Adrenal gland (tissue), 5 donors: ENCODE results near the gene PSMD8.

Experiments
- POLR2A ChIP-seq, 2 donors: fragments of 450-650 bp; IDR thresholded peaks; one replicate each; pipeline ENCODE4 v1.6.1; 2017; ENCODE audit warnings: antibody characterized with exemption in 2 of 2, mild to moderate bottlenecking in 2 of 2, moderate library complexity in 1 of 2
- TF ChIP-seq, protein P1 (sequence below), 6 experiments: fragments of 450-650 bp in 4 of 6; fragments of 200-600 bp in 2 of 6; sonication (generic) in 1 of 6; IDR thresholded peaks; 1 replicate in 5 of 6; 2 replicates in 1 of 6; pipeline versions ENCODE4 v1.5.1 to v1.8.0; 2016 to 2021; ENCODE audit warnings: antibody characterized with exemption in 6 of 6, mild to moderate bottlenecking in 2 of 6, moderate library complexity in 1 of 6
- donor health status: DM: no; HTN: no; CAD: no.

DNA sequence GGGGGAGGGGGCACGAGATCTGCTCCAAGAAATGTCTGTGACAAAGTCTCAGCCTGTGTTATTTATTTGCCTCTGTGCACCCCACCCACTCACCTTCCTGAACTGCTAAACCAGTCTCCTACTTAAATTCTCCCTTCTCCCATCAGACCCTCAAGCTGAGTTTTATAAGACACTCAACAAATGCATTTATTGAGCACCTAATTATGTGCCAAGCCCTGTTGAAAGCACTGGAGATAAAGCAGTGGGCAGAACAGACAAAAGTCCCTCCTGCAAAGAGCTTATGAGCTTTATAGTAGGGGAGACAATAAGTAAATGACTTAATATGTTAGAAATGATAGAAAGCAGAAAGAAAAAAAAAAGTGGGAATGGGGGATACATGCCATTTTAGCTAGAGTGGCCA is 25.2 kb downstream of the PSMD8 start:
- TF ChIP-seq, protein P1, sequence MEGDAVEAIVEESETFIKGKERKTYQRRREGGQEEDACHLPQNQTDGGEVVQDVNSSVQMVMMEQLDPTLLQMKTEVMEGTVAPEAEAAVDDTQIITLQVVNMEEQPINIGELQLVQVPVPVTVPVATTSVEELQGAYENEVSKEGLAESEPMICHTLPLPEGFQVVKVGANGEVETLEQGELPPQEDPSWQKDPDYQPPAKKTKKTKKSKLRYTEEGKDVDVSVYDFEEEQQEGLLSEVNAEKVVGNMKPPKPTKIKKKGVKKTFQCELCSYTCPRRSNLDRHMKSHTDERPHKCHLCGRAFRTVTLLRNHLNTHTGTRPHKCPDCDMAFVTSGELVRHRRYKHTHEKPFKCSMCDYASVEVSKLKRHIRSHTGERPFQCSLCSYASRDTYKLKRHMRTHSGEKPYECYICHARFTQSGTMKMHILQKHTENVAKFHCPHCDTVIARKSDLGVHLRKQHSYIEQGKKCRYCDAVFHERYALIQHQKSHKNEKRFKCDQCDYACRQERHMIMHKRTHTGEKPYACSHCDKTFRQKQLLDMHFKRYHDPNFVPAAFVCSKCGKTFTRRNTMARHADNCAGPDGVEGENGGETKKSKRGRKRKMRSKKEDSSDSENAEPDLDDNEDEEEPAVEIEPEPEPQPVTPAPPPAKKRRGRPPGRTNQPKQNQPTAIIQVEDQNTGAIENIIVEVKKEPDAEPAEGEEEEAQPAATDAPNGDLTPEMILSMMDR (IDR thresholded peaks at IDR 0.05) = no peak
- TF ChIP-seq POLR2A (IDR thresholded peaks at IDR 0.05) = no peak
